Brain microvascular endothelial cell (primary cell): ENCODE measurements around the gene LEKR1.

ENCODE experiments used
- DNase-seq: peaks from one replicate; pipeline ENCODE4 v3.0.0-alpha.2; 2020
- H3K27ac ChIP-seq: fragments of 250-450 bp; sonication (Bioruptor Pico); 2 replicates; pipeline ENCODE4 v1.5.1; 2020; ENCODE audit warnings: mild to moderate bottlenecking, moderate library complexity
- H3K27me3 ChIP-seq: fragments of 250-450 bp; sonication (Bioruptor Pico); replicated peaks from 2 replicates; pipeline ENCODE4 v1.5.1; 2020; ENCODE audit warnings: mild to moderate bottlenecking
- H3K36me3 ChIP-seq: fragments of 250-450 bp; sonication (Bioruptor Pico); replicated peaks from 2 replicates; pipeline ENCODE4 v1.5.1; 2020; ENCODE audit warnings: mild to moderate bottlenecking
- H3K4me3 ChIP-seq: 2 replicates; pipeline ENCODE4 v1.5.1; 2011; ENCODE audit warnings: low read depth, mild to moderate bottlenecking, control low read depth, low read length, moderate library complexity
- in situ Hi-C: cut with HindIII; loops from 2 replicates; pipeline ENCODE4 v1.10.0; 2017; ENCODE audit warnings: low sequenced_read_pairs, low pct_ligation_motif_present
- TF ChIP-seq, protein P1 (sequence below): IDR thresholded peaks from 2 replicates; pipeline ENCODE4 v1.5.1; 2011; ENCODE audit warnings: low read depth, mild to moderate bottlenecking, moderate library complexity, low read length, control low read depth, inconsistent platforms; ENCODE audit errors: missing control alignments

Gene LEKR1

DNA sequence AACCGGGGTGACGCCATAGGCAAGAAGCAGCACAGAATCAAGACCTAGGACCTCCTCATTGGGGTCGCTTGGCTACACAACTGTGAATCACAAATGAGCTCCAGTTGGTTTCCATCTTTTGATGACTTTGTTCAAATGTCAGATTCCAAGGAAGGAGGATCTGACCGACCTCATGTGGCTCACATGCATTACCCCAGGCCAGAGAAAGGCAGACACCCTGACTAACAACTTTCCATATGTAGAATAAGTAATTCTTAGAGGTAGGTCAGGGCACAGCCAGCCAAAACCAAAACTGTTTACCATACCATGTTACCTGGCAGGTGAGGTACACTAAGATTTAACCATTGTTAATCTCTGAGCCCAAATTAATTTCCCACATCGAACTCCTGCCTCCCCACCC, 237.3 kb downstream of the LEKR1 start:
- TF ChIP-seq, protein P1, sequence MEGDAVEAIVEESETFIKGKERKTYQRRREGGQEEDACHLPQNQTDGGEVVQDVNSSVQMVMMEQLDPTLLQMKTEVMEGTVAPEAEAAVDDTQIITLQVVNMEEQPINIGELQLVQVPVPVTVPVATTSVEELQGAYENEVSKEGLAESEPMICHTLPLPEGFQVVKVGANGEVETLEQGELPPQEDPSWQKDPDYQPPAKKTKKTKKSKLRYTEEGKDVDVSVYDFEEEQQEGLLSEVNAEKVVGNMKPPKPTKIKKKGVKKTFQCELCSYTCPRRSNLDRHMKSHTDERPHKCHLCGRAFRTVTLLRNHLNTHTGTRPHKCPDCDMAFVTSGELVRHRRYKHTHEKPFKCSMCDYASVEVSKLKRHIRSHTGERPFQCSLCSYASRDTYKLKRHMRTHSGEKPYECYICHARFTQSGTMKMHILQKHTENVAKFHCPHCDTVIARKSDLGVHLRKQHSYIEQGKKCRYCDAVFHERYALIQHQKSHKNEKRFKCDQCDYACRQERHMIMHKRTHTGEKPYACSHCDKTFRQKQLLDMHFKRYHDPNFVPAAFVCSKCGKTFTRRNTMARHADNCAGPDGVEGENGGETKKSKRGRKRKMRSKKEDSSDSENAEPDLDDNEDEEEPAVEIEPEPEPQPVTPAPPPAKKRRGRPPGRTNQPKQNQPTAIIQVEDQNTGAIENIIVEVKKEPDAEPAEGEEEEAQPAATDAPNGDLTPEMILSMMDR = no peak
- in situ Hi-C loops = no loop called here
- no peaks in the 10 kb centered on the region for H3K36me3 ChIP-seq
- H3K4me3 ChIP-seq = no peak overlapping the region
- no peaks in the 10 kb centered on the region for H3K27me3 ChIP-seq
- H3K27ac ChIP-seq = no peak overlapping the region
- no peak for DNase-seq

DNA sequence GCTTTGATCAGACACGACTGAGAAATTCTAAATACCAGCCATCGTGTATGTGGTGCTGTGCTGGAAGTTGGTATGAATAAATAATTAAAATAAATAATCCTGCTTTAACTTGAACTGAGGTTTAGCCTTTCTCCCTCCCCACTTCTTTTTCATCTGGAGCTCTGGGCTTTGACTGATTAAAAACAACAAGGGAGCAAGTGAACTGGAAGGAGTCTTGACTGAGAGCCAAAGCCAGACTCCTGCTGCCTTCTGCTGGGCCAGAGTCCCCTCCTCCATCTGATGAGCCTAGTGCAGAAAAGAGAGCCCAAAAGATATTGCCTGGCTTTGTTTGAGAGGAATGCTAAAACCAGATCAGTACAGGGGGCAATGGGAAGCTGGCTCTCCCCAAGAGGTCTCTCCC, 237.8 kb downstream of the LEKR1 start:
- no peaks in the 10 kb centered on the region for H3K27me3 ChIP-seq
- no peak for DNase-seq
- TF ChIP-seq, protein P1 = no peak
- no peak overlapping the region for H3K4me3 ChIP-seq
- no peak overlapping the region for H3K27ac ChIP-seq
- in situ Hi-C loops = no loop called here
- H3K36me3 ChIP-seq = no peaks in the 10 kb centered on the region

DNA sequence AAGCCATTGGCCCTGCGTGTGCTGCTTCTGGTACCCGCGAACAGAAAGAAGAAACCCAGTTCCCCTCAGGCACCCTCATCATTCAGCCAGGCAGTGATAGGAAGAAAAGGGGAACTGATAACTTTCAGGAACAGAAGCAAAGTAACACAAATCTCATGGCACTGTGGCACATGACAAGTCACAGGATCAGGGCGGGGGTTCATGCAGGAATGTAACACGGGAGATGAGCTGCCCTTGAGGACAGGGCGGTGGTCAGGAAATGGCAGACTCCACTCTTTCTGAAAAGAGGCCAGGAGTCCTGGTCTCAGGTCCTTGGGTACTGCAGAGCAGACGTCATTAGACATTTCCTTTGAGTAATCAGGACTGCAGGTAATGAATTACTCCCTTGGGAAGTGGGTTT, 238.2 kb downstream of the LEKR1 start:
- DNase-seq = no peak

DNA sequence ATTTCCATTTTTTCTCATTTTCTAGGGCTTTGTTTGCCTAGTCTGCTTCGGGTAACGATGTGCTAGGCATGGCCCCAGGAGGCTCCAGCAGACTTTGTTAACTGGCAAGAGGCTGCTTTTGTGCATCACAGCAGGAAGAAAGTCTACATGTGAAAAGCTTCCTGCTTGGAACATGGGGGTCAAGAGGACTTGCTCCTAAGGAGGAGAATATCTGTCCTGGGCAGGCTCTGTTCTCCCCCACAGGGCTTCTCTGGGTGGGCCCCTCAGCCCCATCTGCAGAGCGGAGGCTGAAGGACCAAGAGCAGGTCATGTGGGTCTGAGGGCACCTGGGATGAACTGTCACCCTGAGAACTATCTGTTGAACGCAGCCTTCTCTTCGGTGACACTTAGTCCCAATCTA, 239.0 kb downstream of the LEKR1 start:
- DNase-seq = no peak
- no peaks in the 10 kb centered on the region for H3K27me3 ChIP-seq
- no peak overlapping the region for H3K27ac ChIP-seq
- in situ Hi-C loops = no loop called here
- TF ChIP-seq, protein P1 = no peak
- H3K36me3 ChIP-seq = no peaks in the 10 kb centered on the region
- no peak overlapping the region for H3K4me3 ChIP-seq

More for the DNA sequence above, 238.2 kb downstream of the LEKR1 start:
- no peaks in the 10 kb centered on the region for H3K36me3 ChIP-seq
- TF ChIP-seq, protein P1 = no peak
- no peaks in the 10 kb centered on the region for H3K27me3 ChIP-seq
- no peak overlapping the region for H3K4me3 ChIP-seq
- in situ Hi-C loops = no loop called here
- no peak overlapping the region for H3K27ac ChIP-seq

DNA sequence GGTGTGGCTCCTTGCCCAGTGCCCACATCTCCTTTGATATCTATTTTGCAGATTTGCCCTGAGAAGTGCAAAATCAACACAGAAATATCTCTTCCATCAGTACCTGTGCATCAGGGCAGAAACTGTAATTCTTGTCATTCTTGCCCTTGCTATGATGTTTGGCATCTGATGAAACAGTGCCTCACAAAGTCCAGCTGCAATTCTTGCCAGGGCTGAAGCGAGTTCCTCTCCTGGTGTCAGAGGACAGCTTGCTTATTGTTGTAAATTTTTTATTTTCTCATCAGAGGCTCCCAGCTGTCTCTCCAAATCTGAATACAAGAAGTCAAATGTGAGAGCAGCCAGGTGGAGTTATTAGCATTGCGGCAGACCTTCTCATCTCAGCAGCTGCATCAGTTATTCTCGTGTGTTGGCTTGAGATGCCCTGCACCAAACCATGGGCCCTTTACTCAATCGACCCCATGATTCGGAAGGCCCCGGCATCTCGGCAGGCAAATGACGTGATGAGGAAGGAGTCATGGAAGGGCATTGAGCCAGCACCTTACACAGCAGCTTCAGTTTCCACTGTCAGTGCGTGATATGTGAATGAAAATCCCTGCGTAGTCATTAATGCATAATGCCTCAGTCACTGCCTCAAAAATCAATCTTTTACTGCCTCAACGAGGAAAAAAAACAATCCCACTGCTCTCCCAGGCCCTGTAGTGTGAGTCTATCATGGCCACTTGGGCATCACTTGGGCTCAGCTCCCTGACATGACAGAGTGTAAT, 240.4 kb downstream of the LEKR1 start:
- H3K36me3 ChIP-seq = no peaks in the 10 kb centered on the region
- DNase-seq = no peak
- H3K4me3 ChIP-seq = no peak overlapping the region
- no peaks in the 10 kb centered on the region for H3K27me3 ChIP-seq
- no peak overlapping the region for H3K27ac ChIP-seq
- TF ChIP-seq, protein P1 = no peak
- in situ Hi-C loops = no loop called here

DNA sequence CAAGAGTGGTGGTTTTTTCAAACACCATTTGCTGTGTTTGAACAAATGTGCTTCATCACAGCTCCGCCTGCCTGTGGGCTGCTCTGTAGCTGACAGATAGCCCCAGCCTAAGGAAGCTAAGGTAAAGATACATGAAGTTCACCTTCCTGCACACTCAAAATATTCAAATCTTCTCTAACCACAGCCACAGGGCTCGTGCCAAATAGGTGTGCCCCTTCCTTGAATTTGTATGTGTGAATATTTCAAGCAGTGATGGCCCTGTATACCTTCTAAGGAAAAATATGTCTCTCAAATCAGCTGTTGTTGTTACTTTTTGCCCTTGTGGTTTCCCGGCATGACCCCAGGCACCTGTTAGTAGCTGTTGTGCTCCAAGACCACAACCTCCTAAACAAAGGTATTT, 241.0 kb downstream of the LEKR1 start:
- TF ChIP-seq, protein P1 = no peak
- in situ Hi-C loops = no loop called here
- no peak overlapping the region for H3K4me3 ChIP-seq
- no peak overlapping the region for H3K27ac ChIP-seq
- no peaks in the 10 kb centered on the region for H3K36me3 ChIP-seq
- H3K27me3 ChIP-seq = no peaks in the 10 kb centered on the region
- no peak for DNase-seq
